K562 (cell line): ENCODE data around the gene JAG2. TPM values are rescaled to one million over a fixed set of nuclear protein-coding genes. Genes with fewer than 3 reads are reported as not detected.
A peak's percentile ranks its signal among the peaks of the same experiment; 100 is the strongest.

Experiments used
- ATAC-seq: fragments of 200-7000 bp; cut with Tn5 transposase; 3 replicates; pipeline ENCODE4 v1.9.1; 2020; ENCODE audit warnings: moderate library complexity
- BruUV-seq: library from RNA; stranded (reverse); fragments of 400-500 nt; replicated peaks from 2 replicates; lab custom pipeline; 2021; lab: Mats Ljungman, UMichigan
- CTCF ChIA-PET: fragments of 300-600 bp; formaldehyde crosslinking; extraction: SDS; loops from one replicate; lab custom pipeline; 2021; ENCODE audit warnings: low intra/inter-chr PET ratio; lab: Yijun Ruan, JAX
- POLR2A ChIA-PET: fragments of 300-600, 350-650 bp; sonication (Branson Sonifier 250); formaldehyde crosslinking; extraction: SDS; loops from one replicate; lab custom pipeline; 2021; ENCODE audit warnings: antibody characterized with exemption, inconsistent platforms; lab: Yijun Ruan, JAX
- DNase-seq, 4 experiments: peaks; one replicate each; pipeline versions ENCODE4 v3.0.0 to v3.0.0-alpha.2; 2011 to 2018; ENCODE audit warnings: low spot score in 3 of 4, mixed read lengths in 3 of 4; ENCODE audit errors: extremely low read depth in 1 of 4
- FAIRE-seq: peaks from 2 replicates; lab custom pipeline; 2011; peaks lifted over from hg19 to GRCh38; lab: Jason Lieb, UNC
- H2AFZ ChIP-seq: 2 replicates; pipeline ENCODE4 v1.6.0; 2011; ENCODE audit warnings: low read depth, low read length, control low read depth, inconsistent platforms
- H3K27ac ChIP-seq: fragments of 200-600 bp; 3 replicates; pipeline ENCODE4 v1.8.0; 2011; ENCODE audit warnings: low read depth, mild to moderate bottlenecking, control low read depth, inconsistent platforms, low read length, moderate library complexity, mixed read lengths; ENCODE audit errors: extremely low read depth
- H3K27me3 ChIP-seq, 2 experiments: fragments of 300-600 bp in 1 of 2; 2 replicates in 1 of 2; 3 replicates in 1 of 2; pipeline versions ENCODE4 v1.6.0 to v1.8.0; 2011; ENCODE audit warnings: inconsistent platforms in 2 of 2, low read length in 2 of 2, mild to moderate bottlenecking in 1 of 2, mixed read lengths in 1 of 2, moderate library complexity in 1 of 2; ENCODE audit not compliant: control insufficient read depth in 2 of 2, insufficient read depth in 2 of 2
- H3K36me3 ChIP-seq: fragments of 300-600 bp; 3 replicates; pipeline ENCODE4 v1.8.0; 2011; ENCODE audit warnings: mild to moderate bottlenecking, low read length, inconsistent platforms; ENCODE audit not compliant: control insufficient read depth, insufficient read depth
- H3K4me1 ChIP-seq, 2 experiments: fragments of 200-600 bp in 1 of 2; replicated peaks in 1 of 2; 2 replicates in 1 of 2; 3 replicates in 1 of 2; pipeline versions ENCODE4 v1.5.1 to v1.8.0; 2011; ENCODE audit warnings: inconsistent platforms in 2 of 2, low read length in 2 of 2, mild to moderate bottlenecking in 1 of 2, mixed read lengths in 1 of 2, moderate library complexity in 1 of 2; ENCODE audit not compliant: control insufficient read depth in 2 of 2, insufficient read depth in 2 of 2
- H3K4me2 ChIP-seq: 2 replicates; pipeline ENCODE4 v1.6.1; 2011; ENCODE audit warnings: low read length, control low read depth, inconsistent platforms, mixed read lengths; ENCODE audit not compliant: insufficient read depth
- H3K4me3 ChIP-seq: fragments of 200-600 bp; sonication (generic), shearing (Covaris generic); 2 replicates; pipeline ENCODE4 v1.5.1; 2016; ENCODE audit warnings: control low read depth, inconsistent platforms
- H3K79me2 ChIP-seq: fragments of 200-600 bp; 3 replicates; pipeline ENCODE4 v1.8.0; 2011; ENCODE audit warnings: low read length, inconsistent platforms; ENCODE audit not compliant: control insufficient read depth, insufficient read depth
- H3K9ac ChIP-seq, 2 experiments: 2 replicates each; pipeline versions ENCODE4 v1.6.0 to v1.6.1; 2011; ENCODE audit warnings: low read depth in 2 of 2, low read length in 2 of 2, control low read depth in 1 of 2, inconsistent platforms in 1 of 2, mild to moderate bottlenecking in 1 of 2, mixed read lengths in 1 of 2; ENCODE audit not compliant: insufficient read depth in 1 of 2
- H3K9me1 ChIP-seq: one replicate; pipeline ENCODE4 v1.6.0; 2011; ENCODE audit warnings: inconsistent platforms, mild to moderate bottlenecking, low read length, moderate library complexity; ENCODE audit not compliant: control insufficient read depth, insufficient read depth
- H3K9me3 ChIP-seq: replicated peaks from 2 replicates; pipeline ENCODE4 v1.5.1; 2011; ENCODE audit warnings: low read depth, low read length, inconsistent platforms; ENCODE audit not compliant: control insufficient read depth, insufficient read depth
- H4K20me1 ChIP-seq: replicated peaks from 2 replicates; pipeline ENCODE4 v1.6.1; 2011; ENCODE audit warnings: low read length, inconsistent platforms, mixed read lengths; ENCODE audit not compliant: control insufficient read depth, insufficient read depth
- FOXM1 ChIP-seq, 2 experiments: fragments of 450-650 bp in 1 of 2; sonication (generic) in 1 of 2; formaldehyde crosslinking in 1 of 2; IDR thresholded peaks; 2 replicates each; pipeline versions ENCODE4 v1.6.1 to v1.9.0; 2017 to 2022; ENCODE audit warnings: low read depth in 2 of 2, mild to moderate bottlenecking in 2 of 2, missing genetic modification reagents in 1 of 2, moderate library complexity in 1 of 2
- RBFOX2 ChIP-seq: fragments of 200-400 bp; formaldehyde crosslinking; IDR thresholded peaks from 2 replicates; pipeline ENCODE4 v1.6.1; 2017; ENCODE audit warnings: low read depth, mild to moderate bottlenecking, low read length, moderate library complexity
- ZBTB33 ChIP-seq: sonication (generic); formaldehyde crosslinking; IDR thresholded peaks from 2 replicates; pipeline ENCODE4 v1.8.1; 2023; ENCODE audit warnings: mild to moderate bottlenecking, missing genetic modification reagents
- WGBS: fragments of 100-300 bp; shearing (Covaris generic); methylation state at CpG from one replicate; pipeline ENCODE4 v1.1.6; 2016; ENCODE audit warnings: low coverage, mixed read lengths; ENCODE audit not compliant: insufficient coverage; ENCODE audit errors: missing lambda C conversion rate; 5-methylcytosine and 5-hydroxymethylcytosine counted together
- in situ Hi-C: fragments of 300-500 bp; cut with MboI; formaldehyde crosslinking; loops from 4 replicates; pipeline ENCODE4 v1.15.0; 2018; ENCODE audit warnings: inconsistent platforms, mixed read lengths
- intact Hi-C: fragments of 100-400 bp; cut with micrococcal nuclease; formaldehyde crosslinking; loops from 2 replicates; pipeline ENCODE4 v1.14.2; 2022
- polyA plus RNA-seq, 8 experiments: library from polyadenylated mRNA; depleted of rRNA in 4 of 8; stranded (reverse) in 5 of 8; unstranded in 3 of 8; fragments of >200 nt; fragmentation: Nextera tagmentation in 2 of 8; fragmentation: Illumina TruSeq in 1 of 8; extraction: Ambion mirVana in 2 of 8; extraction: Trizol in 1 of 8; gene quantifications; 2 replicates each; pipeline versions ENCODE4 v1.2.1 to v1.2.3, GENCODE V29; 2011 to 2014; ENCODE audit warnings: inconsistent platforms in 1 of 8, missing spikeins in 1 of 8
- total RNA-seq, 7 experiments: library from RNA; depleted of rRNA in 6 of 7; stranded (reverse); fragments of >200 nt in 6 of 7; fragmentation: Illumina TruSeq in 2 of 7; extraction: Trizol in 2 of 7; gene quantifications; 2 replicates each; pipeline versions ENCODE4 v1.2.1 to v1.2.3, GENCODE V29; 2011 to 2021; ENCODE audit warnings: low replicate concordance in 1 of 7

JAG2 gene
- total and polyA plus RNA-seq, 9 of the 15 experiments (the other 6 are each of a cell fraction or from before 2014, with no cell fraction given) = 0.25 to 48.4 (median 8.6) TPM

- peaks cover 8% of the 10 kb centered on the region; the same call in 1 of the 3 replicates for H3K36me3 ChIP-seq
- no peaks in the 10 kb centered on the region for H3K9me3 ChIP-seq
- in situ Hi-C loops = no loop called here
- TF ChIP-seq ZBTB33 (CRISPR knock-in tag) = peak; percentile 26; the same call in 1 of the 2 replicates
- no peak for TF ChIP-seq FOXM1 (IDR thresholded peaks at IDR 0.05; ENCODE audit: low read depth)
- no peak for TF ChIP-seq FOXM1 (CRISPR knock-in tag; IDR thresholded peaks at IDR 0.05; ENCODE audit: low read depth)
- TF ChIP-seq RBFOX2 = 0 out of 2 replicates have a peak, but pooled peaks have one; percentile 14
- no peak for ATAC-seq
- no peaks in the 10 kb centered on the region; the same call in 1 of the 3 replicates for H3K79me2 ChIP-seq
- H2AFZ ChIP-seq = no peak overlapping the region
- intact Hi-C loops = no loop called here
- no peak overlapping the region for H3K4me3 ChIP-seq
- H3K9ac ChIP-seq = no peak overlapping the region
- DNase-seq = no peak
- H4K20me1 ChIP-seq = peaks cover 6% of the 10 kb centered on the region; the same call in 1 of the 2 replicates
- WGBS = 92% methylated on average over 25 of the region's 48 CpGs
- CTCF ChIA-PET = no interaction called here
- no TSS peak for BruUV-seq
- no peak overlapping the region for H3K4me2 ChIP-seq
- H3K4me1 ChIP-seq = peaks cover 0 to 35% of the 10 kb centered on the region in 2 experiments; a peak in 2 of 5 replicates
- no peaks in the 10 kb centered on the region for H3K27me3 ChIP-seq
- POLR2A ChIA-PET = no interaction called here
- H3K27ac ChIP-seq = no peak overlapping the region
- no peak for FAIRE-seq
- no peaks in the 10 kb centered on the region for H3K9me1 ChIP-seq
These were observed 12.7 kb downstream of the JAG2 start for GRCh38 chr14:105155681-105156413.
